Measurements from ENCODE around the gene GOLGA6B.
"Not testable (repeated sequence)": the region's sequence is repeated elsewhere in the genome, so short reads cannot be mapped to it uniquely, and the experiment has no call there.

DNA sequence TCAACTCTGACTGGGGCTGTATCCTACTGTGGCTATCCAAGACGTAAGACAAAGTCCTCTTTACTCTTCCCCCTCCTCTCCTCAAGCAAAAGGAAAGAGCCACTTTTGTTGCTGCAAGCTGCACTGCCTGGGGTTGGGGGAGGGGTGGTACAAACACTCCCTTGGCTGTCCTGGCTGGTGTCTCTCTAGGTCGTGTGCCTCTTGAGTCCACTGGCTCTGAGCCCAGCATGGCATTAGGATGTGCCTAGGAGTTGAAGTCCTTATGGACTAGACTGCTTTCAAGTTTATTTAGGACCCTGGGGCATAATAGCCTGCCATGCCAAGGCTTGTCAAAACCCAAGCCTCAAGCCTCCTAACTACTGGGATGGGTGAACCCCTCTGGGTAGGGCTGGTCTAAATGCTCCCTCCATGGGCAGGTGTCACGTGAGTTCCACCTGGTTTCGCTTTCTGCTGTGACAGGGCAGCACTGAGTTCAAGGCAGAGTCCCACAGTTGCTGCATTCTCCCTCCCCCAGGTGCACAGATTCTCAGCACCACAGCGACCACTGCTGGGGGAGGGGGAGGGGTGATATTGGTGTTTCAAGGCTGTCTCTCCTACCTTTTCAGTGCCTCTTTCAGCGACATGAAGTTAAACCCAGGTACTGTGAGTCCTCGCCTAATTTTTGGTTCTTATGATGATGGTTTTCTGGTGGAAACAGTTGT lies 38.8 kb upstream of the GOLGA6B start:
- TF ChIP-seq, protein P1, sequence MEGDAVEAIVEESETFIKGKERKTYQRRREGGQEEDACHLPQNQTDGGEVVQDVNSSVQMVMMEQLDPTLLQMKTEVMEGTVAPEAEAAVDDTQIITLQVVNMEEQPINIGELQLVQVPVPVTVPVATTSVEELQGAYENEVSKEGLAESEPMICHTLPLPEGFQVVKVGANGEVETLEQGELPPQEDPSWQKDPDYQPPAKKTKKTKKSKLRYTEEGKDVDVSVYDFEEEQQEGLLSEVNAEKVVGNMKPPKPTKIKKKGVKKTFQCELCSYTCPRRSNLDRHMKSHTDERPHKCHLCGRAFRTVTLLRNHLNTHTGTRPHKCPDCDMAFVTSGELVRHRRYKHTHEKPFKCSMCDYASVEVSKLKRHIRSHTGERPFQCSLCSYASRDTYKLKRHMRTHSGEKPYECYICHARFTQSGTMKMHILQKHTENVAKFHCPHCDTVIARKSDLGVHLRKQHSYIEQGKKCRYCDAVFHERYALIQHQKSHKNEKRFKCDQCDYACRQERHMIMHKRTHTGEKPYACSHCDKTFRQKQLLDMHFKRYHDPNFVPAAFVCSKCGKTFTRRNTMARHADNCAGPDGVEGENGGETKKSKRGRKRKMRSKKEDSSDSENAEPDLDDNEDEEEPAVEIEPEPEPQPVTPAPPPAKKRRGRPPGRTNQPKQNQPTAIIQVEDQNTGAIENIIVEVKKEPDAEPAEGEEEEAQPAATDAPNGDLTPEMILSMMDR (IDR thresholded peaks at IDR 0.05), result not testable (repeated sequence)
- not testable (repeated sequence) for TF ChIP-seq POLR2A, EP300 (IDR thresholded peaks at IDR 0.05)
